ENCODE data around the gene TMEM158. TPM values are rescaled to one million over a fixed set of nuclear protein-coding genes. Genes with fewer than 3 reads are reported as not detected.

TMEM158 gene
- total RNA-seq, 4 donors from 2014 or later = 0.49 to 1.3 (median 0.51) TPM; not detected in 1

GRCh38 chr3:45188719-45189659 lies 37.1 kb downstream of the TMEM158 start:
- TF ChIP-seq, protein P1, sequence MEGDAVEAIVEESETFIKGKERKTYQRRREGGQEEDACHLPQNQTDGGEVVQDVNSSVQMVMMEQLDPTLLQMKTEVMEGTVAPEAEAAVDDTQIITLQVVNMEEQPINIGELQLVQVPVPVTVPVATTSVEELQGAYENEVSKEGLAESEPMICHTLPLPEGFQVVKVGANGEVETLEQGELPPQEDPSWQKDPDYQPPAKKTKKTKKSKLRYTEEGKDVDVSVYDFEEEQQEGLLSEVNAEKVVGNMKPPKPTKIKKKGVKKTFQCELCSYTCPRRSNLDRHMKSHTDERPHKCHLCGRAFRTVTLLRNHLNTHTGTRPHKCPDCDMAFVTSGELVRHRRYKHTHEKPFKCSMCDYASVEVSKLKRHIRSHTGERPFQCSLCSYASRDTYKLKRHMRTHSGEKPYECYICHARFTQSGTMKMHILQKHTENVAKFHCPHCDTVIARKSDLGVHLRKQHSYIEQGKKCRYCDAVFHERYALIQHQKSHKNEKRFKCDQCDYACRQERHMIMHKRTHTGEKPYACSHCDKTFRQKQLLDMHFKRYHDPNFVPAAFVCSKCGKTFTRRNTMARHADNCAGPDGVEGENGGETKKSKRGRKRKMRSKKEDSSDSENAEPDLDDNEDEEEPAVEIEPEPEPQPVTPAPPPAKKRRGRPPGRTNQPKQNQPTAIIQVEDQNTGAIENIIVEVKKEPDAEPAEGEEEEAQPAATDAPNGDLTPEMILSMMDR (IDR thresholded peaks at IDR 0.05; ENCODE audit: low read depth) = no peak

DNA sequence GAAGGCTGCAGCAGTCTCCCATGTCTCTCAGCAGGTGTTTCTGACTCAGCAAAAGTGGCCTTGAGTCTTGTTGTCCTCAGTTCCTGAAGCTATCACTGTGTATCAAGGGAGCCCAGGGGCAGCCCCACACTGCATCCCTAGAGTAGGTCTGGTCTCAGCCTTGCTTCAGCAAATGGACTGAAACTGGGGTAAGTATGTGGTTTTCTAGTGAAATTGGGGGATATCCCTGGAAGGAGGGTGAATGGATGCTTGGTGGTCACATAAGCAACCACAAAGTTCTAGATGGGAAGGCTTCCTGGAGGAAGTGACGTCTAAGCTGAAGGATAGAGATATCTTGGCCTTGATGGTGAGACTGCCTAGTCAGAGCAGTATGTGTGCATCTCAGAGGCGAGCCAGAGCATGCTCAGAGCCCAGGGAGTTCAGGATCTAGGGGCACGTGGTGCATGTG lies 38.4 kb downstream of the TMEM158 start:
- TF ChIP-seq, protein P1 (IDR thresholded peaks at IDR 0.05; ENCODE audit: low read depth) = no peak

DNA sequence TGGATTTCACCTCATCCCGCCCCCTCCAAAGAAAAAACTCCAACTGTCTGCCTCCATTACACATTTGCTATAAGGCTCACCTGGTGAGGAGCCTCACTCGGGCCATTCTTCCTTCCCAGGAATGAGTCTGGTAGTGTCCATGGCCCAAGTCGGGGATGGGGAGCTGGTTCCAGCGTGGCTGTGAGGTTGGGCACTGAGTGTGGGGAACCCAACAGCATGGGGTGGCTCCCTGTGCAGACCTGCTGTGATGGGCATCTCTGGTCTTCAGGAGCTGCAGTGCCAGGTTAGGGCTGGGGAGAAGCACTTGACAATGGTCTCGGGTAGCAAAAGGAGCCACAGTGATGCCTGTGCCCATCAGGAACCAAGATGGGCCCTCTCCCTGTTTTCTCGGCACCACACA lies 39.2 kb downstream of the TMEM158 start:
- TF ChIP-seq, protein P1 (IDR thresholded peaks at IDR 0.05; ENCODE audit: low read depth) = no peak

- TF ChIP-seq, protein P1 (IDR thresholded peaks at IDR 0.05; ENCODE audit: low read depth) = no peak
Measured at GRCh38 chr3:45185461-45185860, 40.6 kb downstream of the TMEM158 start.

DNA sequence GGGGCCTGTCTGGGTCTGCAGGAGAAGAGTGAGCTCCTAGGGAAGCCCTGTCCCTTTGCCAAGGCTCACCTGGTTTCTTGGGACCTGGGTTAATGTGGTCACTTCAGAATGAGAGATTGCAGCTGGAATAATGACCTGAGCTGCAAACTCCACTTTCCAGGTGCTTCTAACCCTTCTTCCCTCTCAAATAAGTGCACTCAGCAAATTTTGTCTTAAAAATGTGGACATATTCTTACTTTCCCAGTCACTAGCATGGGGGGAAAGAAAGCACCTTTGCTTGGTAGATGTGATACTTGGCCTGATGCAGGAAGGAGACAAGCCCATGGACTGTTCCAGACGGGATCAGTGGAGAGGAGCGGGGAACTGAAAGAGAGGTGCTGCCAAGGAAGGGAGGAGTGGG lies 41.0 kb downstream of the TMEM158 start:
- TF ChIP-seq, protein P1 (IDR thresholded peaks at IDR 0.05; ENCODE audit: low read depth) = no peak

- TF ChIP-seq, protein P1 (IDR thresholded peaks at IDR 0.05; ENCODE audit: low read depth) = no peak
Measured at GRCh38 chr3:45183872-45184262, 42.2 kb downstream of the TMEM158 start.

All from subcutaneous adipose tissue (tissue), 4 donors.